Right ventricle myocardium superior (tissue), 1 donor: Measurements from ENCODE around the gene PPY. TPM values are rescaled to one million over a fixed set of nuclear protein-coding genes. Genes with fewer than 3 reads are reported as not detected.
A peak's percentile ranks its signal among the peaks of the same experiment; 100 is the strongest.
"Not testable (repeated sequence)": the region's sequence is repeated elsewhere in the genome, so short reads cannot be mapped to it uniquely, and the experiment has no call there.

Experiments
- ATAC-seq: fragments of 200-7000 bp; cut with Tn5 transposase; one replicate; pipeline ENCODE4 v1.9.1; 2020; ENCODE audit warnings: mild to moderate bottlenecking; ENCODE audit not compliant: poor library complexity
- DNase-seq: peaks from one replicate; pipeline ENCODE4 v3.0.0-alpha.2; 2020
- intact Hi-C: fragments of 100-400 bp; cut with DNase I; formaldehyde crosslinking; loops from one replicate; pipeline ENCODE4 v1.11.2; 2022
- total RNA-seq: library from RNA; stranded (reverse); fragmentation: NEBNext Ultra II Directional; extraction: Animal tissue kit (Norgen Biotek cat#: 25700); gene quantifications from one replicate; pipeline ENCODE4 v1.2.1, GENCODE V29; 2021
- donor health status: DM: no; HTN: yes; CAD: no; lungs with severe emphysema.

Gene PPY
- total RNA-seq, 1 donor from 2014 or later = not detected

DNA sequence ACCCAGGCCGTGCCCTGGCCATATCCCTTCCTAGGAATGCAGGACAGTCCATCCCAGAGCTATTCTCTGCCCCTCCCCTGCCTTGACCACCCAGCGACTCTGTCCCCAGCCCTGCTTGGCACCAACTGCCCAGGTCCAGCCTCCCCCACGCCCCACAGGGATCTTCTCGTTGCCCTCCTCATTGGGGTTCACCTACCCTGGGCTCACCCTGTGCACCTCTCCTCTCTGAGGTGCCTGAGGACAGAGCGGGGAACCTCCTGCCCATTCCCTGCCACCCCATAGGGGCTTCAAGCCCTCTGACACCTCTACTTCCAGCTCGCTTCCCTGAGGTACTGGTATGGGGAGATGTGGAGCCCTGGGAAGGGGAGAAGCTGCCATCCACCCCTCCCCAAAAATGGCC is 28.7 kb downstream of the PPY start:
- intact Hi-C loops = no loop called here
- DNase-seq = no peak
- ATAC-seq = no peak

DNA sequence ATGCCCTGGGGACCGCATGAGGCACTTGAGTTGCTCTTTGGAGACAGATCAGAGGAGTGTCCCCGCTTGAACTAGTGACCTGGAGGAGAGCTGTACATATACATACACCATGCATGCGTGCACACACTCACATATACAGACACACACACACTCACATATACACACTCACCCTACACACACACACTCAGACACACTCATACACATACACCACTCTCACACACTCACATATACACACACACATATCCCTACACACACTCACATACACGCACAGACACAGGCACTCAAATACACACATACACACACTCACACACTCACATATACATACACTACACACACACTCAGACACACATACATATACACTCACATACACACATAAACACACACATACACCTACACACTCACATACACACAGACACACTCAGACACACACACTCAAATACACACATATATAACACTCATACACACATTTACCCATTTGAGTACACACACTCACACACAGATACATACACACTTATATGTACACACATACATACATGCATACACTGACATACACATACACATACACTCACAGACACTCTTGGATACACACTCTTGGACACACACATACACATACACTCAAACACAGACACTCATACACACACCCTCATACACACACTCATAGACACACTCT is 29.5 kb downstream of the PPY start:
- intact Hi-C loops = no loop called here
- ATAC-seq = no peak
- DNase-seq = no peak

DNA sequence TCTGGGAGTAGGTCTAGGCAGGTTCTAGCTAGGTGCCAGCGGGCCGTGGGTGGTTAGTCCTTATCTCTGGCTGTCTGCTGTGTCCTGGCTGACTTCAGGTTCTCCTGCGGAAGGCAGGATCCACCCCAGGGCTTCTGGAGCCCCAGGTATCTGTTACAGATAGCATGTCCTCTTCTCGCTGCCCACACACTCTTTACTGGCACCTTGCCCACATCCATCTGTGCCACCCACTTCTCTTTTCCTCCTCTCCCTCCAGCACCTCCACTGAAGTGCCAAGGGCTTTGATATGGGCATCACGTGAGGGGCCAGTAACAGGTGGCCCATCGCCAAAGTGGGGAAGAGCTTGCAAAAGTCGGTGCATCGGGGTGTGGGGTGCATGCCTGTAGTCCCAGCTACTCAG is 30.4 kb downstream of the PPY start:
- peak; percentile 71 for DNase-seq
- intact Hi-C loops = no loop called here
- peak; percentile 63 for ATAC-seq

- intact Hi-C loops = no loop called here
- DNase-seq (no peak), ATAC-seq (no peak)
Observed at GRCh38 chr17:43909537-43910231, 32.6 kb downstream of the PPY start.

DNA sequence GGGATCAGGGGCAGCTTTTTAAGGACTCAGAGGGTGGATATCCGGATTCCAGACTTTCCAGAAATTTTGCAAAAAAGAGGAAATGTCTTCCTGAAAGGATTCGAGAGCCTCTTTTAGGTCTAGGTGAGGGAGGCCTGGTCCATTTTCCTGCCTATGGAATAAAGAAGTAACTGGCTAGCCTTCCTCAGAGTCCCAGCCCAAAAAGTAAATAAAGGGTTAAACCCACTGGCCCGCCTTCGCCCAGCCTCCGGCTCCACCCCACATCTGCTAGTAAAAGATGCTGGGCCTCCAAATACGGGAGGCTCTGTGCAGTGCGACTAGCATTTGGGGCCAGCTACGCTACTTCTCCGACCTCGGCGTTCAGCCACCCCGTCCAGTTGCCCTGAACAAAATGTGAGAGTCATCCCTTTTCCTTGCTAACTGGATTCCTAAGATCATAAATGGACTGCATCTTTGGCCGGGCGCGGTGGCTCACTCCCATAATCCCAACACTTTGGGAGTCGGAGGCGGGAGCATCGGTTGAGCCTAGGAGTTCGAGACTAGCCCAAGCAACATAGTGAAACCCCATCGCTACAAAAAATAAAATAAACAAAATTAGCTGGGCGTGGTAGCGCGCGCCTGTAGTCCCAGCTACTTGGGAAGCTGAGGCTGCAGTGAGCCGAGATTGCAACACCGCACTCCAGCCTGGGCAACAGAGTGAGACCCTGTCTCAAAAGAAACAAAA is 34.1 kb downstream of the PPY start:
- peak; percentile 80 for DNase-seq
- intact Hi-C loops = no loop called here
- peak; percentile 79 for ATAC-seq

DNA sequence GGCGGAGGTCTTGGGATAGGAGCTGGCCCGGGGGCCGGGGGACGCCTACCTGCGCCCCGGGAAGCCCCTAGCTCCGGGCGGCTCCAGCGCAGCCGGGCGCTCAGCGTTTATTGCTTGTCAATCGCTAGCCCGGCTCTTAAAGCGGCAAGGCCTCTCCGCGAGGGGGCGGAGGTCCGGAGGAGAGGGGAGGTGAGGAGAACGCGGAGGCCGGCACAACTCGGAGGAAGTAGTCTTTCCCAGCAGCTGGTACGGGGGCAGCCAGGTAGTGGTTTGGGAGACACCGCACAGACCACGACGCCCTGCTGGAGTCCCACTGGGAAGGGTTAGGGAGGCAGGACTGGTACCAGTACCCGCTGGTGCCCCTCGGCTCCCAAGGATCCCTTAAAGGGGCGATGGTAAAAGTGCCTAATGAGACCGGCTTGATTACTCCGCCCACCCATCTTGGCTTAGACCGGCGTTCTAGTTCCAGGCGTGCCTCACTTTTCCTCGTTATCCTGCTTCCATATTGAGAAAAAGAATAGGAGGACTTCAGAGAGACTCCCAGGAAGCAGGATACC is 34.8 kb downstream of the PPY start, which contains the start of gene MPP2:
MPP2 (minus strand) TSS at position 112 of the 557 bp plus-strand sequence. CDS start 3,076 bp downstream, outside the sequence.
- intact Hi-C loops = no loop called here
- DNase-seq = peak; percentile 78
- peak; percentile 80 for ATAC-seq

GRCh38 chr17:43906951-43907424 is 35.3 kb downstream of the PPY start:
- ATAC-seq (peak; percentile 11), DNase-seq (no peak)
- intact Hi-C loops = no loop called here

DNA sequence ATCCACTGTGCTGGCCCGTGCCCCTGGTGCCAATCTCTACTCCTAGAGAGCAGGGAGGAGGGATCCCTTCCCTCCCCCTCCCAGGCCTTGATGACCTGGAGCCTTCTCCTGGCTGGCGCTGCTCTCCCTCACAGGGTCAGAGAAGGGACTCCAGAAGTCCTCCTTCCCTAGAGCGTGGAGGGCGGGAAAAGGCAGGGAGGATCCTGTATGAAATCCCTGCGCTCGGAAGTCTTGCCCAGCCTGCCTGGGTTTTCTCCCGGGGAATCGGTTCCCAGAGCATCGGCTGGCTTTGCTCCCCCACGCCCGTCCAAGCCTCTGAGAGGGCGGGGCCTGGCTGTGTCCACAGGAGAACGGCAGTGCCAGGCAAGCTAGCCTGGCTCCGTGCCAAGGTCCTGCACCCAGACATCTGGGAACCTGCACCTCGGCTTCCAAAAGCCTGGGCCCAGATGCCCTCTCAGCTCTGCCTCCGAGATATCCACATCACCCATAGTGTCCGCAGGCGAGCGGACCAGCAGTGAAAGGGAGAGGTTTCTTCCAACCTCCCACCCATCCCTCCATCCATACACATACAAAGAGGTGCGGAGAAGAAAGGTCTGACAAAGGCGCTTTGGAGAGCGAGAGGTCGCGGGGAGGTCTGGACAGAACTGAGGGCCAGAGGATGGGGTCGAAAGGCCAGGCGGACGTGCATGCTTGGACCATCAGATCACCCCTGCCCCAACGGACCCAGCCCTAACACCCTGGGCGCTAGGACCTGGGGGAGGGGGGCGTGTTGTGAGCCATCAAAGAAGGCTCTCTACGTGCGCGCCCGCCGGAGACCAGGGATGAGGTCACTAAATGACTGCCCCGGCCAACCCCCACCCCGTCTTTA is 36.1 kb downstream of the PPY start:
- intact Hi-C loops = no loop called here
- peak; percentile 67 for ATAC-seq
- DNase-seq = peak; percentile 83

GRCh38 chr17:43905400-43905984 is 36.8 kb downstream of the PPY start:
- intact Hi-C loops = no loop called here
- ATAC-seq (no peak), DNase-seq (no peak)

- intact Hi-C loops = no loop called here
- ATAC-seq (no peak), DNase-seq (no peak)
Observed at GRCh38 chr17:43901861-43902589, 40.3 kb downstream of the PPY start.

GRCh38 chr17:43900858-43901754 is 41.2 kb downstream of the PPY start:
- intact Hi-C loops = no loop called here
- DNase-seq = no peak

DNA sequence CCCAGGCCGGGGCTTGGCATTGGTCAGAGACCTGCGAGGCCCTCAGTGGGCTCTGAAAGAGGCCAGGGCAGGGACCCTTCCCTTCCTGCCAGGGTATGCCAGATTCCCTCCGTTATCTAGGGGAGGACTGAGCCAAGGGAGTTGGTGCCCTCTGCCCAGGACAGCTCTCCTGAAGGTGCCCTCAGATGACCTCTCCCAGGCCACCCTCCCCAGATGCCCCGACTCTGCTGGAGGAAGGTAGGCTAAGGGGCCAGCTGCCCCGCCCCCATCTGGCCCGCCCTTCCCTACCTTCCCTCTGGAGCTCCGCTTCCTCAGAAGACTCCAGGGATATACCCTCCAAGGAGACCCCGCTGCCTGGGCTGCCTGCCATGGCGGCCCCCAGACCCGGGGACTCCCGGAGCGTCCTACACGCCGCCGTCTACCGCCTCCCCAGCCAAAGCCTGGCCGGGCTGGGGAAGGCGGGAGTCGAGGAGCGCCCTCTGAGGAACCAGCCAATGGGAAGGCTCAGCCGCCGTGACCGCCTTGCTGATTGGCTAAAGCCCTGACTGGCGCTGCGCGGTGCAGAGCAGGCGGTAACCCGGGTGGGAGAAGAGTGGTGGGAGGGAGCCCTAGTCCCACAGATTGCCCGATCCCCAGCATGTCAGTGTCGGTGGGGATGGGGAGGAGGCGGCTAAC is 42.0 kb downstream of the PPY start:
- peak; percentile 98 for ATAC-seq
- peak; percentile 94 for DNase-seq
- intact Hi-C loops = no loop called here

More at GRCh38 chr17:43900858-43901754, 41.2 kb downstream of the PPY start:
- ATAC-seq = no peak

- intact Hi-C loops = no loop called here
- ATAC-seq (no peak), DNase-seq (no peak)
Observed at GRCh38 chr17:43898446-43898845, 43.8 kb downstream of the PPY start.

- DNase-seq = no peak
- intact Hi-C loops = no loop called here
- ATAC-seq = no peak
Observed at GRCh38 chr17:43897831-43898230, 44.4 kb downstream of the PPY start.

- intact Hi-C loops, DNase-seq, ATAC-seq: not testable (repeated sequence)
Observed at GRCh38 chr17:43894494-43894893, 47.8 kb downstream of the PPY start.

GRCh38 chr17:43892647-43892952 is 49.7 kb downstream of the PPY start:
- intact Hi-C loops = no loop called here
- DNase-seq = no peak
- no peak for ATAC-seq
